Naive thymus-derived CD4-positive, alpha-beta T cell (primary cell): Measurements from ENCODE around the gene HNRNPM. TPM values are rescaled to one million over a fixed set of nuclear protein-coding genes. Genes with fewer than 3 reads are reported as not detected.

Source experiments
- ATAC-seq: fragments of 150-1000 bp; cut with Tn5 transposase; 2 replicates; pipeline ENCODE4 v1.10.0; 2021; ENCODE audit warnings: mild to moderate bottlenecking, moderate library complexity
- CTCF ChIA-PET: fragments of 350-600 bp; sonication (Branson Sonifier 250); formaldehyde crosslinking; loops from one replicate; lab custom pipeline; 2021; ENCODE audit warnings: antibody characterized with exemption; lab: Charles Lee
- POLR2A ChIA-PET: fragments of 350-600 bp; sonication (Branson Sonifier 250); formaldehyde crosslinking; loops from one replicate; lab custom pipeline; 2021; ENCODE audit warnings: antibody characterized with exemption, inconsistent platforms; lab: Charles Lee
- DNase-seq, 9 donors: peaks; one replicate each; pipeline versions ENCODE4 v3.0.0 to v3.0.0-alpha.2; 2020 to 2022; ENCODE audit warnings: mixed read lengths in 1 of 9
- H3K27ac ChIP-seq: one replicate; pipeline ENCODE4 v1.7.0; 2013; ENCODE audit warnings: mild to moderate bottlenecking, low read depth, low read length, moderate library complexity
- H3K27me3 ChIP-seq, 2 donors: one replicate each; pipeline ENCODE4 v1.7.0; 2013; ENCODE audit warnings: low read length in 2 of 2, mild to moderate bottlenecking in 2 of 2, moderate library complexity in 2 of 2; ENCODE audit not compliant: control insufficient read depth in 2 of 2, insufficient read depth in 2 of 2
- H3K36me3 ChIP-seq, 3 experiments: 1 replicate in 2 of 3; 2 replicates in 1 of 3; pipeline ENCODE4 v1.7.0; 2013; ENCODE audit warnings: low read length in 3 of 3, mild to moderate bottlenecking in 3 of 3, moderate library complexity in 1 of 3; ENCODE audit not compliant: insufficient read depth in 3 of 3, control insufficient read depth in 2 of 3
- H3K4me1 ChIP-seq, 2 donors: one replicate each; pipeline ENCODE4 v1.7.0; 2013; ENCODE audit warnings: low read length in 2 of 2, mild to moderate bottlenecking in 2 of 2, moderate library complexity in 1 of 2; ENCODE audit not compliant: control insufficient read depth in 2 of 2, insufficient read depth in 2 of 2
- H3K4me3 ChIP-seq: 2 replicates; pipeline ENCODE4 v1.7.0; 2013; ENCODE audit warnings: mild to moderate bottlenecking, low read length
- H3K9me3 ChIP-seq, 3 experiments: 1 replicate in 2 of 3; 2 replicates in 1 of 3; pipeline ENCODE4 v1.7.0; 2013; ENCODE audit warnings: low read length in 3 of 3; ENCODE audit not compliant: control insufficient read depth in 2 of 3
- H3K27ac Mint-ChIP-seq, 9 donors: one replicate each; pipeline ENCODE4 v1.8.0; 2020 to 2022; ENCODE audit warnings: mixed read lengths in 9 of 9, mild to moderate bottlenecking in 8 of 9, moderate library complexity in 5 of 9, inconsistent platforms in 2 of 9
- H3K27me3 Mint-ChIP-seq, 5 donors: one replicate each; pipeline ENCODE4 v1.8.0; 2021 to 2022; ENCODE audit warnings: mixed read lengths in 5 of 5, mild to moderate bottlenecking in 1 of 5
- H3K36me3 Mint-ChIP-seq, 5 donors: one replicate each; pipeline ENCODE4 v1.8.0; 2020 to 2022; ENCODE audit warnings: mixed read lengths in 5 of 5, mild to moderate bottlenecking in 3 of 5, inconsistent platforms in 1 of 5
- H3K4me1 Mint-ChIP-seq, 7 donors: one replicate each; pipeline ENCODE4 v1.8.0; 2020 to 2022; ENCODE audit warnings: mixed read lengths in 7 of 7, mild to moderate bottlenecking in 3 of 7, inconsistent platforms in 1 of 7
- H3K4me3 Mint-ChIP-seq, 10 donors: one replicate each; pipeline ENCODE4 v1.8.0; 2020 to 2022; ENCODE audit warnings: mild to moderate bottlenecking in 10 of 10, mixed read lengths in 10 of 10, moderate library complexity in 6 of 10, inconsistent platforms in 2 of 10
- H3K9me3 Mint-ChIP-seq, 11 donors: one replicate each; pipeline ENCODE4 v1.8.0; 2020 to 2022; ENCODE audit warnings: mixed read lengths in 11 of 11, mild to moderate bottlenecking in 4 of 11, inconsistent platforms in 1 of 11, moderate library complexity in 1 of 11
- intact Hi-C, 2 donors: fragments of 100-400 bp; cut with micrococcal nuclease; formaldehyde crosslinking; loops; one replicate each; pipeline ENCODE4 v1.15.1; 2023
- polyA plus RNA-seq, 2 donors: library from polyadenylated mRNA; unstranded; fragments of 300-500 nt; fragmentation: Illumina TruSeq; gene quantifications; one replicate each; pipeline ENCODE4 v1.2.3, GENCODE V29; 2021
- total RNA-seq, 6 experiments: library from RNA in 5 of 6; stranded (reverse) in 5 of 6; gene quantifications; 1 replicate in 5 of 6; 2 replicates in 1 of 6; pipeline ENCODE4 v1.2.3 and lab custom pipeline; 2021 to 2026

Gene HNRNPM
- total and polyA plus RNA-seq, 7 experiments from 2014 or later, result 175 to 378 (median 272) TPM

DNA sequence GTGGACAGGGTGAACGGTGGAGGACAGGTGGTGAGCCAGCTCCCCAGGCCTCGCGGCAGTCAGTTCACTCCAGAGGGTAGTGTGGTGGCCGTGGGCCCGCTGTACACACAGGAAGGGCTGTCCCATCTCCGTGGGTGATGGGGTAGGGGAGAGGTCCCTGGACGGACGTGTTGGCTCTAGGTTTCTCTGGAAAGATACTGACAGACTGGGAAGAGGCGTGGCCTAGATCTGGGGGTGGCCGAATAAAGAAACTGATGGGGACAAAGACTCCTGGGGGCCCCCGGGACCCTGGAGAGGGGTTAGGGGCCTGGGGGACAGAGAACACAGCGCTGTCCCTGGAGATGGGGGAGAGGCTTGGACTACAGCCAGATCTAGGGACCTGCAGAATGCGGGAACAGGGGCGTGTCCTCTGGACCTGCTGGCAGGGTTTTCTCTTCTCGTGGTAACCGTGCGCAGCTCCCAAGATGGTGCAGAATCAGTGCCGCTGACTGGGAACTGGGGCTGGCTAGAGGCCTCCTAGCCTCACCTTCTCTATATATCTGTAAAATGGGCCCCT is 61.7 kb downstream of the HNRNPM start:
- intact Hi-C loops, result loop anchor here (1.0 to 5.0 kb wide), 6 partner anchors 11 to 239 kb away; partner anchors contain the start of gene MARCHF2 (in 2 of the 2)
- Mint-ChIP-seq H3K27ac (peak overlapping the region; percentile 54 to 89 (median 84)), H3K9me3 (no peaks in the 10 kb centered on the region), H3K27me3 (no peaks in the 10 kb centered on the region), H3K4me3 (peak overlapping the region; percentile 64 to 97 (median 92)), H3K4me1 (peaks cover 5 to 25% (median 16%) of the 10 kb centered on the region in 7 donors), H3K36me3 (peaks cover 0 to 3% (median 0%) of the 10 kb centered on the region in 5 donors)
- Histone ChIP-seq H3K4me1 (peaks cover 5 to 15% of the 10 kb centered on the region in 2 donors), H3K9me3 (no peaks in the 10 kb centered on the region), H3K4me3 (peak overlapping the region; percentile 75), H3K27me3 (no peaks in the 10 kb centered on the region), H3K27ac (peak overlapping the region; percentile 76), H3K36me3 (peaks cover 0 to 22% (median 0%) of the 10 kb centered on the region in 3 experiments)
- POLR2A ChIA-PET, result interaction anchor here (0.6 to 6.8 kb wide), 13 partner anchors 9 to 159 kb away, joined by 3 to 74 read pairs (median 4); partner anchors contain the start of genes MYO1F and ZNF414
- no peak for DNase-seq
- CTCF ChIA-PET, result interaction anchor here (0.6 to 5.4 kb wide), 9 partner anchors 9 to 1747 kb away, joined by 3 to 70 read pairs (median 5); partner anchors contain the start of genes MARCHF2 and MYO1F
- ATAC-seq, result no peak

DNA sequence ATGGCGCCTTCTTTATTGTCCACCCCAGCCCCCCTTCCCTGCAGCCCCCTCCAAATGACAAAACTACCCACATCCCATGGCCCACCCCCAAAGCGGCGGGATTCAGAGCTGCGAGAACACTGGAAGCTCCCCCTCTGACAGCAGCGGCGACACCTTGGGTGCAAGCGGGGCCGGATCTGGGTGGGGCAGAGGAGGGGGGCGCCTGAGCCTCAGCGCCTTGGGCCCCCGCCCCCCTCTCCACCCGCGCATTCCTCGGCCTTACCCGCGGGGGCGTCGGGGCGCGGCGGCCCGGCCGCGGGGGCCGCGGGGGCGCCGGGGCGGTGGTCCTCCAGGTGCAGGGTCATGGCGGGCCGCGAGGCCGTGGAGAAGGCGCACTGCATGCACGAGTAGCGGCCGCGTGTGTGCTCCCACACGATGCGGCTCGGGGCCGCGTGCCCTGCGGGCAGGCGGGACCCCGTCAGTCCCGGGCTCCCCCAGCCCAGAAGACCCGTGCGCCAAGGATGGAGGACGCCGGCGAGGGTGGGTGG is 65.9 kb downstream of the HNRNPM start:
- Mint-ChIP-seq H3K4me1 (peaks cover 16 to 38% (median 30%) of the 10 kb centered on the region in 7 donors), H3K27me3 (no peaks in the 10 kb centered on the region), H3K27ac (no peak overlapping the region), H3K36me3 (peaks cover 0 to 16% (median 0%) of the 10 kb centered on the region in 5 donors), H3K9me3 (peaks cover 0 to 2% (median 0%) of the 10 kb centered on the region in 11 donors), H3K4me3 (no peak overlapping the region)
- Histone ChIP-seq H3K4me1 (peaks cover 31 to 35% of the 10 kb centered on the region in 2 donors), H3K27me3 (no peaks in the 10 kb centered on the region), H3K9me3 (no peaks in the 10 kb centered on the region), H3K27ac (no peak overlapping the region), H3K36me3 (peaks cover 0 to 25% (median 0%) of the 10 kb centered on the region in 3 experiments), H3K4me3 (no peak overlapping the region)
- intact Hi-C loops, result loop anchor here in 1 of 2 donors (10.0 kb wide), 1 partner anchor 1594 kb away; the partner anchor contains the start of genes ANGPTL6 and PPAN
- DNase-seq (no peak), ATAC-seq (no peak)
- POLR2A ChIA-PET, result interaction anchor here (0.6 to 1.0 kb wide), 3 partner anchors 52 to 66 kb away, joined by 3 to 5 read pairs (median 4); partner anchors contain the start of gene MYO1F
- CTCF ChIA-PET, result interaction anchor here (2.9 kb wide), 1 partner anchor 69 kb away, joined by 22 read pairs; no protein-coding TSS in a partner anchor

DNA sequence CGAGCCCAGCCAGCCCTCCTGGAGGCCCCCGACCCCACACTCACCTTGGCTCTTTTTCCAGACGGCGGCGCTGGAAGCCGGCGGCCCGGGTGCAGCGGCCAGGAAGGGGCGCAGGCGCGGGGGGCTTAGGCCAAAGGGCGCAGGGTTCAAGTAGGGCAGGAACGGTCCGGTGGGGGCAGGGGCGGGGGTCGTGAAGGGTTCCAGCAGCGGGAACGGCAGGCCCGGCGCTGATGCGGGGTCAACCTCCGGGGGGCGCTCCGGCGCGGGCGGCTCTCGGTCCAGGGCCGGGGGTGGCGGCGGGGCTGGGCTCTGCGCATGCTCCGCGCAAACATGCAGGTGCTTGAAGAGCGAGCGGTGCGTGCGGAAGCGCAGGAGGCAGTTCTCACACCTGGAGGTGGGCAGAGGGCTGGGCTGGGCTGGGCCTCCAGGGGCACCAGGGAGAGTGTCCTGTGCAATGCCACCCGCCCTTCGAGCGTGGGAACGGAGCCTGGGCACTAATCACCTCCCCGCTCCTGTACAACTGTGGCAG is 66.9 kb downstream of the HNRNPM start:
- no peak overlapping the region for H3K4me3 Mint-ChIP-seq
- peaks cover 21 to 43% (median 31%) of the 10 kb centered on the region in 7 donors for H3K4me1 Mint-ChIP-seq
- peaks cover 0 to 2% (median 0%) of the 10 kb centered on the region in 11 donors for H3K9me3 Mint-ChIP-seq
- peak overlapping the region in 3 of 9 donors; percentile 54 to 82 (median 64) for H3K27ac Mint-ChIP-seq
- peaks cover 0 to 16% (median 0%) of the 10 kb centered on the region in 5 donors for H3K36me3 Mint-ChIP-seq
- ATAC-seq (no peak), DNase-seq (no peak)
- ChIA-PET CTCF (interaction anchor here (0.6 to 8.3 kb wide), 2 partner anchors 63 to 67 kb away, joined by 4 to 147 read pairs; partner anchors contain the start of gene MYO1F), POLR2A (interaction anchor here (13.9 kb wide), 1 partner anchor 61 kb away, joined by 566 read pairs; the partner anchor contains the start of gene MYO1F)
- no peaks in the 10 kb centered on the region for H3K27me3 ChIP-seq
- no peaks in the 10 kb centered on the region for H3K27me3 Mint-ChIP-seq
- peaks cover 0 to 25% (median 0%) of the 10 kb centered on the region in 3 experiments for H3K36me3 ChIP-seq
- H3K4me1 ChIP-seq, result peaks cover 34 to 42% of the 10 kb centered on the region in 2 donors
- intact Hi-C loops, result loop anchor here in 1 of 2 donors (10.0 kb wide), 1 partner anchor 1593 kb away; the partner anchor contains the start of genes ANGPTL6 and PPAN
- H3K9me3 ChIP-seq, result no peaks in the 10 kb centered on the region
- H3K27ac ChIP-seq, result peak overlapping the region; percentile 9
- H3K4me3 ChIP-seq, result no peak overlapping the region

GRCh38 chr19:8512115-8512967 is 67.6 kb downstream of the HNRNPM start:
- Mint-ChIP-seq H3K27me3 (no peaks in the 10 kb centered on the region), H3K9me3 (peaks cover 0 to 2% (median 0%) of the 10 kb centered on the region in 11 donors), H3K36me3 (peaks cover 0 to 16% (median 0%) of the 10 kb centered on the region in 5 donors), H3K4me3 (peak overlapping the region in 9 of 10 donors; percentile 49 to 93 (median 61)), H3K4me1 (peaks cover 24 to 49% (median 36%) of the 10 kb centered on the region in 7 donors), H3K27ac (peak overlapping the region in 8 of 9 donors; percentile 36 to 87 (median 66))
- DNase-seq, result peak in 1 of 9 donors; percentile 46
- Histone ChIP-seq H3K27me3 (no peaks in the 10 kb centered on the region), H3K4me1 (peaks cover 38 to 48% of the 10 kb centered on the region in 2 donors), H3K36me3 (peaks cover 0 to 25% (median 0%) of the 10 kb centered on the region in 3 experiments), H3K9me3 (no peaks in the 10 kb centered on the region), H3K4me3 (peak overlapping the region; percentile 73), H3K27ac (peak overlapping the region; percentile 98)
- POLR2A ChIA-PET, result interaction anchor here (0.8 to 13.9 kb wide), 8 partner anchors 8 to 101 kb away, joined by 3 to 566 read pairs (median 28); partner anchors contain the start of genes MYO1F and PRAM1
- intact Hi-C loops, result loop anchor here in 1 of 2 donors (10.0 kb wide), 1 partner anchor 1592 kb away; the partner anchor contains the start of genes ANGPTL6 and PPAN
- no peak for ATAC-seq
- CTCF ChIA-PET, result interaction anchor here (0.6 to 8.3 kb wide), 5 partner anchors 25 to 99 kb away, joined by 4 to 147 read pairs (median 12); partner anchors contain the start of genes MARCHF2 and MYO1F

DNA sequence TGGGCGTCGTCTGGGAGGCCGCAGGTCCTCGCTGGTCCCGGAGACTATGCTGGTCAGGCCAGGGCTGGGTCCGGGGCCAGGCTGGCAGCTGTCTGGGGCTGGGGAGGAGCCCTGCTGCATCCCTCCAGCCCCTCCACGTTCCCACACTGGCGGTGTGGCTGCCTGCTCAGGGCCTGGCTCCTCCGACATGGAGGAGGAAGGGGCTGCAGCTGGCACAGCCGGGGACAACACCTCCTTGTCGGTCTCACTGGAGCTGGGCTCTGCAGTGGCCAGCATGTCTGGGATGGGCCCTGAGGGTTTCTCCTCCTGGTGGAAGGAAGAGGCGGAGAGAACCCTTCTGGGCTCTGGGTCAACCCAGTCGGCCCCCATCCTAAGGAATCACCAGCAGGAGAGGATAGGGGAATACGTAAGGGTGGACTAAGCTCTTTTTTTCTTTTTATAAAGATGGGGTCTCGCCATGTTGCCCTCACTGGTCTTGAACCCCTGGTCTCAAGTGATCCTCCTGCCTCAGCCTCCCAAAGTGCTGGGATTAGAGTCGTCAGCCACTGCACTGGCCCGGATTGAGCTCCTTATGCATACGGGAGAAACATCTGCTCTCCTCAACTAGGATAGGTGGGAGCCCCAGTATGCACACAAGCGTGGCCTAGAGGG is 68.4 kb downstream of the HNRNPM start:
- Histone ChIP-seq H3K27ac (peak overlapping the region; percentile 98), H3K9me3 (no peaks in the 10 kb centered on the region), H3K36me3 (peaks cover 0 to 25% (median 0%) of the 10 kb centered on the region in 3 experiments), H3K4me1 (peaks cover 47 to 56% of the 10 kb centered on the region in 2 donors), H3K27me3 (no peaks in the 10 kb centered on the region), H3K4me3 (peak overlapping the region; percentile 73)
- peak in 2 of 9 donors; percentile 17 to 29 for DNase-seq
- H3K27ac Mint-ChIP-seq, result peak overlapping the region; percentile 91 to 100 (median 99)
- H3K27me3 Mint-ChIP-seq, result no peaks in the 10 kb centered on the region
- intact Hi-C loops, result loop anchor here (1.0 to 10.0 kb wide), 6 partner anchors 26 to 1592 kb away; partner anchors contain the start of genes RAB11B (in 2 of the 2), ANGPTL6 (in 1 of the 2), HNRNPM (in 1 of the 2) and MARCHF2 (in 1 of the 2)
- ATAC-seq, result no peak
- peaks cover 32 to 57% (median 41%) of the 10 kb centered on the region in 7 donors for H3K4me1 Mint-ChIP-seq
- peaks cover 0 to 19% (median 0%) of the 10 kb centered on the region in 5 donors for H3K36me3 Mint-ChIP-seq
- ChIA-PET CTCF (interaction anchor here (0.5 to 8.3 kb wide), 9 partner anchors 9 to 129 kb away, joined by 3 to 147 read pairs (median 4); partner anchors contain the start of genes MARCHF2 and MYO1F), POLR2A (interaction anchor here (0.5 to 13.9 kb wide), 22 partner anchors 9 to 192 kb away, joined by 3 to 566 read pairs (median 6); partner anchors contain the start of genes HNRNPM, MYO1F, NDUFA7 and PRAM1)
- H3K9me3 Mint-ChIP-seq, result peaks cover 0 to 2% (median 0%) of the 10 kb centered on the region in 11 donors
- peak overlapping the region; percentile 89 to 97 (median 92) for H3K4me3 Mint-ChIP-seq
